Measurements from ENCODE around the gene POLD3.

Gene POLD3, protein sequence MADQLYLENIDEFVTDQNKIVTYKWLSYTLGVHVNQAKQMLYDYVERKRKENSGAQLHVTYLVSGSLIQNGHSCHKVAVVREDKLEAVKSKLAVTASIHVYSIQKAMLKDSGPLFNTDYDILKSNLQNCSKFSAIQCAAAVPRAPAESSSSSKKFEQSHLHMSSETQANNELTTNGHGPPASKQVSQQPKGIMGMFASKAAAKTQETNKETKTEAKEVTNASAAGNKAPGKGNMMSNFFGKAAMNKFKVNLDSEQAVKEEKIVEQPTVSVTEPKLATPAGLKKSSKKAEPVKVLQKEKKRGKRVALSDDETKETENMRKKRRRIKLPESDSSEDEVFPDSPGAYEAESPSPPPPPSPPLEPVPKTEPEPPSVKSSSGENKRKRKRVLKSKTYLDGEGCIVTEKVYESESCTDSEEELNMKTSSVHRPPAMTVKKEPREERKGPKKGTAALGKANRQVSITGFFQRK

DNA sequence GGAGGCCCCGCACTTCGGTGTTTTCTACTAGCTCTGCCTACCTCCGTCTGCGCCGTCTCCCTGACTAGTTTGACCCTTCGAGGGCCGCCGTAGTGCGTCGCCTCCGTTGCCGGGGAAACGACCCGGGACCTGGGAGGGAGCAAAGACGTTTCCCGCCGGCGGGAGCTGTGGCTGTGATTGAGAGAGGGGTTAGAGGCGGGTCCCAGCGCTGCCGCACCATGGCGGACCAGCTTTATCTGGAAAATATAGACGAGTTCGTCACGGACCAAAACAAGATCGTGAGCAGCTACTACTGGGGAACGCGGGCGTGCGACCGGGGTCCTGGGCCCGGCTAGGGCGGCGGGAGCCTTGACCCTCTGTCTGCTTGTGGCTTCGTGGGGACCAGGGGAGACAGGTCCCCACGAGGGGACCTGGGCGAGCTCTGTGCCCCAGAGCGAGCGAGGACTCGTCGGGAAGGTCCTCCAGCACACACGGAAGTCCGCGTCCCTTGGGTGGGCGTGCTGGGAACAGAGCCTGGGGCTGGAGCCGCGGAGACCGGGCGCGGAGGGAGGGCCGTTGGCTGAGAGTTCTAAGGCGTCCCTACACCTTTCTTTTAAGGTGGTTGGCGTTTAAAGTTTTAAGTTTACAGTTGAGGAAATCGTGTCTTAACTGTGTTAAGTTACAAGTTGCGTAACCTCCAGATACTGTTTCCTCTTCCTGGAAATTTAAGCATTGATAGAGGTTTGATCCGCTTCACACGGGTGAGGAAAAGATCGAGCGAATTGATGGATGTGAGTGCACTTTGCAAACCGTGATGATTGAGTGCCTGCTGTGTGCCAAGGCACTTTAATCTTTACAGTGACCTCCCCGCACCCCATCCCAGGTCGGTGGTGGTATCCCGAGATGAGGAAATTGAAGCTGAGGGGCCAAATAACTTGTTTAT is at the start of gene POLD3:
Gene POLD3, plus strand, starts transcription at position 142 of the 922 bp plus-strand sequence. Its CDS starts 77 bp downstream, at position 219.
- DNase-seq = peak; percentile 96

GRCh38 chr11:74543991-74544390 is 48.4 kb upstream of the POLD3 start:
- no peak for DNase-seq

GRCh38 chr11:74546752-74547151 is 45.6 kb upstream of the POLD3 start:
- DNase-seq = no peak

GRCh38 chr11:74550991-74551753 is 41.2 kb upstream of the POLD3 start:
- DNase-seq = no peak

DNA sequence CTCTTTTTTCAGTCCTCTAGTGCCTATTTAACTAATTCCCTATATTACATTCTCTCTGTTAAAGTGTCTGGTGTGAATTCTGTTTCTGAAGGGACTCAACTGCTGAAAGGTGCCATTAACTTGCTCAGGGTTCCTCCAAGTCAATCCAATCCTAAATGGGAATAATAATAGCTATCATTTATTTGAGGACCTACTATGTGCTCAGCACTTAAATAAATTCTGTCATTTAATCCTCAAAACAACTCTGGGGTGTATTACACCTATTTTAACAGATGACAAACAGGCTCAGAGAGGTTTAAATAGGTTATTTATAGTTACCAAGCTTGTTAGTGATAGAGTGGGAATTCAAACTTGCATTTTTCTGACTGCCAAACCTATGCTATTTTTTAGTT is 40.6 kb upstream of the POLD3 start:
- DNase-seq = no peak

DNA sequence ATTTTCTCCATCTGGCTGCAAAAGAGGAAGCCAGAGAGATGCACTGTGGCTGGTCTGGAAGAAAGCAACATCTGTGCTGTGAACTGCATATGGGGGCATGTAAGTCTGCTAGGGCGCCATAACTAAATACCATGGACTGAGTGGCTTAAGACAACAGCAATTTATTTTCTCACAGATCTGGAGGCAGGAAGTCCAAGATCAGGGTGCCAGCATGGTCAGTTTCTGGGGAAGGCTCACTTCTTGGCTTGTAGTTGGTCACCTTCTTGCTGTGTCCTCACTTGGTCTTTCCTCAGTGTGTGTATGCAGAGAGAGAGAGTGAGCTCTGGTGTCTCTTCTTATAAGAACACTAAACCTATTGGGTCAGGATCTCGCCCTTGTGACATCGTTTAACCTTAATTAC is 34.9 kb upstream of the POLD3 start:
- no peak for DNase-seq

- no peak for DNase-seq
Measured at GRCh38 chr11:74559110-74559933, 33.1 kb upstream of the POLD3 start.

DNA sequence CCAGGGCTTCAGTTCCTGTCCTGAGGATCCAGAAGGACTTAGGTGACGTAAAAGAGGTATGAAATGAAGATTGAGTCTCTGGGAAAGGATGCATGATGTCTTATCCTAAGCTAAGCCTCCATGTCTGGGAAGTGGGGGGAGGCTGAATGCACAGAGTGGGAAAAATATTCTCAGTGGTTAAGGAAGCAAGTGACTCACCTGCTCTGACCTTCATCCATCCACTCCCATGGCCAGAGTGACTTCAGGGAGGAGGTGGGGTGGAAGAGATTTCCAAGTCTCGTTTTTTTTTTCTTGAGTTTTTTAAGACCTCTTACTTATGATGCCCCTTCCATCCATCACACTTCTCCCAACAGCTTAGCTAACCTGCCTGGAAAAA is 32.5 kb upstream of the POLD3 start:
- no peak for DNase-seq

- no peak for DNase-seq
Measured at GRCh38 chr11:74566146-74566960, 26.0 kb upstream of the POLD3 start.

GRCh38 chr11:74568028-74568427 is 24.4 kb upstream of the POLD3 start:
- no peak for DNase-seq

DNA sequence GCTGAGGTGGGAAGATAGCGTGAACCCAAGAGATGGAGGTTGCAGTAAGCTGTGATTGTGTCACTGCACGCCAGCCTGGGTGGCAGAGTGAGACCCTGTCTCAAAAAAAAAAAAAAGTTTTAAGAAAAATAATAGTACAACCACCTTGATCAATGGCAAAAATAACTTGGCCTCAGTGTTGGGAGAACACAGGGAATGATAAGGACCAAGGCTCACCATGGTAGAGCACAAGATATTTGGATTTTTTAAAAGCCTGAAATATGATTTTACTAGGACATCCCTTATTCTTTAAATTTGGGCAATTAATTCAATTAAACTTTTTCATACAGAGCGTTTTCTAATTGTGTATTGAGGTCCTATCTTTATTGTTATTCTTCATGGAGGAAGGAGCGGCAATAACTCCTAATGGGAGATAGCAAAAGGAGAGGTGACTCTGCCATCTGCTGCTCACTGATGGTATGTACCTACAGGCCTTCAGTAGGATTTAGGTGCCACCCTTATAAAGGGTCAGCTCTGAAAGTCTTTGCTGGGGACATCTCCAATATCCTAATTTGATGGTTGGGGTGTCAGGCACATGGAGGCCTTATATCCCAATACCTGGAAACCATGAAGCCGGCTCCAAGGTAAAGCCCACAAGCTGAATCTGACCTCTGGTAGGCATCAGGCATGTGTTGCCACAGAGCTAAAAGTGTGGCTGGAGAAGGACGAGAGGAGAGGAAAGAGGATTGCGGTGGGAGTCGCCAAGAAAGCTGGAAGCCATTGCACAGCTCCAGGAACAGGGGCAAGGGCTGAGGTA is 21.9 kb upstream of the POLD3 start:
- peak; percentile 29 for DNase-seq

DNA sequence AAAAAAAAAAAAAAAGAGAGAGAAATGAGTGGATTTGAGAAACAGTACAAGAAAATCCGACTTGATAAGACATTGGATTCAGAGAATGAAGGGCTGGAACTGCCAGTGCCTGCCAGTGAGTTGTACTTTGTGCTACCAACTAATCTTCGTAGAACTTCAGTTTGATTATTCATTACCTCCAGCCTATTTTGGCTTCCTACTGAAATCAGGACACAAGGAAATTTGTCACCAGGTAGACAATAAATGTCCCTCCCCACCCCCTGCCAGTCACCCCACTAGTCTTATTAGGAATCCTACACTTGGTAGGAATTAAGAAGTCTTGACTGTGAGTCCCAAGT is 21.4 kb upstream of the POLD3 start:
- no peak for DNase-seq

- no peak for DNase-seq
Measured at GRCh38 chr11:74572349-74572748, 20.0 kb upstream of the POLD3 start.

DNA sequence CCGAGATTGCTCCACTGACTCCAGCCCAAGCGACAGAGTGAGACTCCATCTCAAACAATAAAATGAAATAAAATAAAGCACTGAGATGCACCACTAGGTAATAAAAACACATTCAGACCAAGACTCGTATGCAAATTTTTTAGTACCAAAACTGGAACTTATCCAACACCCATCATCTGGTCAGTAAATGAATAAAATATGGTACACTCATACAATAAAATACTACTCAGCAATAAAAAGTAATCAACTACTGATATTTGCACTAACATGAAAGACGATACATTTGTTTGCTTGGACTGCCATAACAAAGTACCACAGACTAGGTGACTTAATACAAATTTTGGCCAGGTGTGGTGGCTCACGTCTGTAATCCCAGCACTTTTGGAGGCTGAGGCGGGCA is 17.8 kb upstream of the POLD3 start:
- no peak for DNase-seq

DNA sequence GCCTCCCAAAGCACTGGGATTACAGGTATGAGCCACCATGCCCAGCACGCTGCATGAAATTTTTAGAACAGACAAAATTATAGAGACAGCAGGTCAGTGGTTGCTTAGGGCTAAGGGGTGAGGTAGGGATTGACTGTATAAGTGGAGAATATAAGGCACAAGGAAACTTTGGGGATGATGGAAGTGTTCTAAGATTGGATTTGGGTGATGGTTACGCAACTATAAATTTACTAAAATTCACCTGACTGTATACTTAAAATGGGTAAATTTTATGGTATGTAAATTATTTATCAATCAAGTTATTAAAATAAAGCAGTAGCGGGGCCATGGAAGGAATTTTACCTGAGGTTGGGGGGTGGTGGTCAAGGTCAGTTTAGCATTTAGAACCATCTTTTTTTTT is 16.4 kb upstream of the POLD3 start:
- no peak for DNase-seq

- DNase-seq = no peak
Measured at GRCh38 chr11:74577181-74577580, 15.2 kb upstream of the POLD3 start.

DNA sequence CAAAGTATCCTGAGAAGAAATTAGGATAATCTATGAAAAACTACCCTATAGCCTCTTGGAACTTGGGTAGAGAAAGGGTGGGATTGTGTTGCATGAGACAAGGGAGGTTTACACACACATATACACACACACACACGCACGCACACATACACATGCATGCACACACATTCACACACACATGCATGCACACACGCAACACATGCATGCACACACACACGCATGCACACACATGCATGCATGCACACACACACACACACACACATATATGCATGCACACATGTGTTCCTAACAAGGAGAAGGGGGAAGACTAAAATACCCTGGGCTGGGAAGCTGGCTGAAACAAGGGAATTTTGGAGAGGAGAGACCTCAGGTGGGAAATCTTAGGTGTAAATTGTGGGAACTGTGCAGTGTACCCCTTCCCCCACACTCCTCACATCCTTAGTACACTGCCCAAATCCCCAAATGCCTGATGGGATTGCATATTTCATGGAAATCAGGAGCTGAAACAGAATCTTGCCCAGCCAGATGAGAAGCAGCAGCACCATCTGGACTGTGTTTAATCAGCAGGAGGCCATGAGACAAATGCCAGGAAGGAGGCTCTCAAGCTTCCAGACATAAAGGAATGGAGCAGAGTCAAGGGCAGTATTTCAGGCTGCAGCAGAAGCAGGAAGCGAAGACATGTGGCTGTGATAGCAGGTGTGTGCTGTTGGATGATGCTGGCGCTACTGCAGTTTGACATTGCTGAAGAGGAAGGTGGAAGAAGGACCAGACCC is 14.6 kb upstream of the POLD3 start:
- no peak for DNase-seq

- no peak for DNase-seq
Measured at GRCh38 chr11:74579577-74580270, 12.7 kb upstream of the POLD3 start.

- no peak for DNase-seq
Measured at GRCh38 chr11:74581954-74582547, 10.3 kb upstream of the POLD3 start.

Measured in CD4-positive, alpha-beta T cell treated with Interleukin-10 for 1 hour (primary cell).